HCT116 (cell line): ENCODE measurements around the gene IGSF10. TPM values are rescaled to one million over a fixed set of nuclear protein-coding genes. Genes with fewer than 3 reads are reported as not detected.

Experiments used
- ATAC-seq: fragments of 200-7000 bp; cut with Tn5 transposase; 2 replicates; pipeline ENCODE4 v1.9.1; 2020; ENCODE audit warnings: mild to moderate bottlenecking, moderate library complexity
- BruUV-seq: library from RNA; stranded (reverse); fragments of 400-500 nt; replicated peaks from 2 replicates; lab custom pipeline; 2021; lab: Mats Ljungman, UMichigan
- CTCF ChIA-PET: fragments of 300-600 bp; sonication (Branson Sonifier 250); formaldehyde crosslinking; loops from one replicate; lab custom pipeline; 2021; ENCODE audit warnings: antibody characterized with exemption; lab: Charles Lee
- POLR2A ChIA-PET: fragments of 300-600, 350-600 bp; sonication (Branson Sonifier 250); formaldehyde crosslinking; loops from one replicate; lab custom pipeline; 2021; ENCODE audit warnings: antibody characterized with exemption; lab: Charles Lee
- RAD21 ChIA-PET, 2 experiments: fragments of 300-600 bp; sonication (Branson Sonifier 250); formaldehyde crosslinking; loops; one replicate each; lab custom pipeline; 2023; ENCODE audit warnings: low total read pairs in 2 of 2; ENCODE audit not compliant: uncharacterized antibody in 2 of 2, unreplicated experiment in 2 of 2, low non-redundant PET in 1 of 2; lab: Charles Lee
- DNase-seq: peaks from one replicate; pipeline ENCODE4 v3.0.0-alpha.2; 2010; ENCODE audit warnings: low read depth, low spot score
- H2AFZ ChIP-seq: fragments of 200-600 bp; shearing (Covaris generic), sonication (generic); 2 replicates; pipeline ENCODE4 v1.6.1; 2017; ENCODE audit warnings: low read depth, mixed run types, mixed read lengths, antibody characterized with exemption, low read length; ENCODE audit not compliant: poor library complexity, severe bottlenecking
- H3K27ac ChIP-seq: 2 replicates; pipeline ENCODE4 v1.5.1; 2012; ENCODE audit warnings: low read depth, low read length
- H3K27me3 ChIP-seq: fragments of 200-600 bp; sonication (generic); 2 replicates; pipeline ENCODE4 v1.6.1; 2016; ENCODE audit warnings: mixed run types, low read length, mixed read lengths; ENCODE audit not compliant: insufficient read depth
- H3K36me3 ChIP-seq, 2 experiments: fragments of 200-500 bp in 1 of 2; fragments of 200-600 bp in 1 of 2; sonication (Bioruptor generic) in 1 of 2; sonication (generic) in 1 of 2; 2 replicates each; pipeline versions ENCODE4 v1.5.1 to v1.6.1; 2014 to 2016; ENCODE audit warnings: low read length in 2 of 2, inconsistent platforms in 1 of 2, mixed read lengths in 1 of 2, mixed run types in 1 of 2; ENCODE audit not compliant: insufficient read depth in 2 of 2, control insufficient read depth in 1 of 2
- H3K4me1 ChIP-seq, 2 experiments: fragments of 200-600 bp in 1 of 2; sonication (generic) in 1 of 2; 2 replicates each; pipeline versions ENCODE4 v1.5.1 to v1.6.1; 2012 to 2017; ENCODE audit warnings: low read length in 2 of 2, inconsistent platforms in 1 of 2, mild to moderate bottlenecking in 1 of 2, mixed read lengths in 1 of 2, mixed run types in 1 of 2, moderate library complexity in 1 of 2; ENCODE audit not compliant: insufficient read depth in 2 of 2, control insufficient read depth in 1 of 2
- H3K4me2 ChIP-seq: fragments of 200-600 bp; sonication (generic); 2 replicates; pipeline ENCODE4 v1.6.1; 2017; ENCODE audit warnings: mixed run types, low read length, mixed read lengths
- H3K4me3 ChIP-seq, 2 experiments: fragments of 200-600 bp in 1 of 2; sonication (generic) in 1 of 2; replicated peaks in 1 of 2; 2 replicates each; pipeline ENCODE4 v1.5.1; 2011 to 2016; ENCODE audit warnings: low read length in 2 of 2, control low read depth in 1 of 2, low read depth in 1 of 2, mild to moderate bottlenecking in 1 of 2, mixed read lengths in 1 of 2, mixed run types in 1 of 2
- H3K79me2 ChIP-seq: fragments of 200-600 bp; sonication (generic); 2 replicates; pipeline ENCODE4 v1.6.1; 2017; ENCODE audit warnings: mild to moderate bottlenecking, mixed run types, low read length, moderate library complexity, mixed read lengths; ENCODE audit not compliant: insufficient read depth
- H3K9ac ChIP-seq: fragments of 200-600 bp; sonication (generic); 2 replicates; pipeline ENCODE4 v1.6.1; 2016; ENCODE audit warnings: low read length, mixed read lengths
- H3K9me2 ChIP-seq: fragments of 200-600 bp; sonication (generic), shearing (Covaris generic); 2 replicates; pipeline ENCODE4 v1.6.1; 2017; ENCODE audit warnings: mixed run types, mild to moderate bottlenecking, moderate library complexity; ENCODE audit not compliant: insufficient read depth
- H3K9me3 ChIP-seq, 2 experiments: fragments of 200-500 bp in 1 of 2; fragments of 200-600 bp in 1 of 2; sonication (Bioruptor generic) in 1 of 2; sonication (generic) in 1 of 2; 2 replicates each; pipeline ENCODE4 v1.6.1; 2014 to 2017; ENCODE audit warnings: low read length in 2 of 2, mixed read lengths in 2 of 2, inconsistent platforms in 1 of 2, low read depth in 1 of 2, mild to moderate bottlenecking in 1 of 2, mixed run types in 1 of 2, moderate library complexity in 1 of 2; ENCODE audit not compliant: control insufficient read depth in 1 of 2, insufficient read depth in 1 of 2
- H4K20me1 ChIP-seq: fragments of 200-600 bp; sonication (generic), shearing (Covaris generic); 2 replicates; pipeline ENCODE4 v1.6.1; 2017; ENCODE audit warnings: mixed run types, mild to moderate bottlenecking, moderate library complexity; ENCODE audit not compliant: insufficient read depth
- ELF1 ChIP-seq: IDR thresholded peaks from 2 replicates; pipeline ENCODE4 v1.6.1; 2012; ENCODE audit warnings: low read depth, borderline replicate concordance
- EZH2 ChIP-seq: fragments of 200-600 bp; sonication (generic); IDR thresholded peaks from 2 replicates; pipeline ENCODE4 v1.6.1; 2017; ENCODE audit warnings: antibody characterized with exemption, mixed run types
- FOSL1 ChIP-seq: IDR thresholded peaks from 2 replicates; pipeline ENCODE4 v1.6.1; 2012; ENCODE audit warnings: low read depth
- JUND ChIP-seq: IDR thresholded peaks from 2 replicates; pipeline ENCODE4 v1.6.1; 2012
- POLR2A ChIP-seq: IDR thresholded peaks from 2 replicates; pipeline ENCODE4 v1.7.0; 2011; ENCODE audit warnings: borderline replicate concordance; ENCODE audit not compliant: insufficient read depth, insufficient read length; ENCODE audit errors: extremely low read depth
- SRF ChIP-seq: IDR thresholded peaks from 2 replicates; pipeline ENCODE4 v1.6.1; 2012; ENCODE audit warnings: low read depth
- intact Hi-C: fragments of 100-400 bp; cut with micrococcal nuclease; formaldehyde crosslinking; loops from 2 replicates; pipeline ENCODE4 v1.10.0; 2022
- total RNA-seq: library from RNA; stranded (reverse); gene quantifications from one replicate; pipeline ENCODE4 v1.2.1, GENCODE V29; 2021; ENCODE audit not compliant: unreplicated experiment
- TF ChIP-seq, protein P1 (sequence below): IDR thresholded peaks from 2 replicates; pipeline ENCODE4 v1.6.1; 2012; ENCODE audit warnings: low read depth
- TF ChIP-seq, protein P2 (sequence below): IDR thresholded peaks from 2 replicates; pipeline ENCODE4 v1.6.1; 2011; ENCODE audit warnings: mild to moderate bottlenecking, low read length, moderate library complexity; ENCODE audit not compliant: insufficient replicate concordance; ENCODE audit errors: extremely low read depth
- TF ChIP-seq, protein P3 (sequence below): IDR thresholded peaks from 2 replicates; pipeline ENCODE4 v1.6.1; 2012

IGSF10 gene
- total RNA-seq, 1 experiment from 2014 or later = 0.02 TPM

DNA sequence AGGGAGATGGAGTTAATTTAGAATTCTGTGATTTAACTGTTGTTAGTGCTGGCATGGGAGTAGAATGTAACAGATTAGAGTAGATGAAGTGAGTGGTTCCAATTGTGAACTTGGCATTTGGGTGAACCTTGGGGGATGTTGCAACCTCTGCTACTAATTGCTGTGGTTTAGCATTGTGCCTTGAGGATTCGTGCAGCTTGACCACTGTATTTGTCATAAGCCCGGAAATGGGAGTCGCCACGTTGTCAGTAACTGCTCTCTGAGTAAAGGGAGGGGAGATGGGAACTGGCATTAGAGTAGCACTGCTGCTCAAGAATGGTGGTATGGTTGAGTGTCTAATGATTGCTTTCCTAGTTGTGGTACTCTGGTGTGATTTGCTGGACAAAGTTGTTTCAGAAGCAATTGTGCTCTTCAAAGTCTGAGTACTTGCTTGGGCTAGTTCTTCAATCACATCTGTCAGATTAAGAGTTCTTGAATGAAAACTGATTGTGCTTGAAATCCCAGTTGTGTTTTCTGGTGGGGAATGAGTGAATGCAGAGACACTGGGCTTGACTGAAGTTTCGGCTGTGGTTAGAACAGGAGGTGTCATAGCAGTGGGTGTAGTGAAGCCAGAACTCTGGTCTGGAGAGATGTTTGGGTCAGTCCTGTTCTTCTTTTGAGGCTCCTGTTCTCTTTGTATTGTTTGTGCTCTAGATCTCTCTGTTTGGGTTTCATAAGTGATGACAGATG, 15.4 kb downstream of the IGSF10 start:
- POLR2A ChIA-PET = no interaction called here
- Histone ChIP-seq H3K9ac (no peak overlapping the region), H3K4me2 (no peak overlapping the region), H3K4me1 (no peaks in the 10 kb centered on the region), H2AFZ (no peak overlapping the region), H3K9me2 (no peaks in the 10 kb centered on the region), H3K4me3 (no peak overlapping the region)
- BruUV-seq = no TSS peak
- RAD21 ChIA-PET = no interaction called here
- DNase-seq = no peak
- CTCF ChIA-PET = no interaction called here
- TF ChIP-seq EZH2 (no peak), POLR2A (no peak), ELF1 (no peak), SRF (no peak), FOSL1 (no peak), JUND (no peak)
- TF ChIP-seq, protein P1, sequence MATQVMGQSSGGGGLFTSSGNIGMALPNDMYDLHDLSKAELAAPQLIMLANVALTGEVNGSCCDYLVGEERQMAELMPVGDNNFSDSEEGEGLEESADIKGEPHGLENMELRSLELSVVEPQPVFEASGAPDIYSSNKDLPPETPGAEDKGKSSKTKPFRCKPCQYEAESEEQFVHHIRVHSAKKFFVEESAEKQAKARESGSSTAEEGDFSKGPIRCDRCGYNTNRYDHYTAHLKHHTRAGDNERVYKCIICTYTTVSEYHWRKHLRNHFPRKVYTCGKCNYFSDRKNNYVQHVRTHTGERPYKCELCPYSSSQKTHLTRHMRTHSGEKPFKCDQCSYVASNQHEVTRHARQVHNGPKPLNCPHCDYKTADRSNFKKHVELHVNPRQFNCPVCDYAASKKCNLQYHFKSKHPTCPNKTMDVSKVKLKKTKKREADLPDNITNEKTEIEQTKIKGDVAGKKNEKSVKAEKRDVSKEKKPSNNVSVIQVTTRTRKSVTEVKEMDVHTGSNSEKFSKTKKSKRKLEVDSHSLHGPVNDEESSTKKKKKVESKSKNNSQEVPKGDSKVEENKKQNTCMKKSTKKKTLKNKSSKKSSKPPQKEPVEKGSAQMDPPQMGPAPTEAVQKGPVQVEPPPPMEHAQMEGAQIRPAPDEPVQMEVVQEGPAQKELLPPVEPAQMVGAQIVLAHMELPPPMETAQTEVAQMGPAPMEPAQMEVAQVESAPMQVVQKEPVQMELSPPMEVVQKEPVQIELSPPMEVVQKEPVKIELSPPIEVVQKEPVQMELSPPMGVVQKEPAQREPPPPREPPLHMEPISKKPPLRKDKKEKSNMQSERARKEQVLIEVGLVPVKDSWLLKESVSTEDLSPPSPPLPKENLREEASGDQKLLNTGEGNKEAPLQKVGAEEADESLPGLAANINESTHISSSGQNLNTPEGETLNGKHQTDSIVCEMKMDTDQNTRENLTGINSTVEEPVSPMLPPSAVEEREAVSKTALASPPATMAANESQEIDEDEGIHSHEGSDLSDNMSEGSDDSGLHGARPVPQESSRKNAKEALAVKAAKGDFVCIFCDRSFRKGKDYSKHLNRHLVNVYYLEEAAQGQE = no peak
- TF ChIP-seq, protein P2, sequence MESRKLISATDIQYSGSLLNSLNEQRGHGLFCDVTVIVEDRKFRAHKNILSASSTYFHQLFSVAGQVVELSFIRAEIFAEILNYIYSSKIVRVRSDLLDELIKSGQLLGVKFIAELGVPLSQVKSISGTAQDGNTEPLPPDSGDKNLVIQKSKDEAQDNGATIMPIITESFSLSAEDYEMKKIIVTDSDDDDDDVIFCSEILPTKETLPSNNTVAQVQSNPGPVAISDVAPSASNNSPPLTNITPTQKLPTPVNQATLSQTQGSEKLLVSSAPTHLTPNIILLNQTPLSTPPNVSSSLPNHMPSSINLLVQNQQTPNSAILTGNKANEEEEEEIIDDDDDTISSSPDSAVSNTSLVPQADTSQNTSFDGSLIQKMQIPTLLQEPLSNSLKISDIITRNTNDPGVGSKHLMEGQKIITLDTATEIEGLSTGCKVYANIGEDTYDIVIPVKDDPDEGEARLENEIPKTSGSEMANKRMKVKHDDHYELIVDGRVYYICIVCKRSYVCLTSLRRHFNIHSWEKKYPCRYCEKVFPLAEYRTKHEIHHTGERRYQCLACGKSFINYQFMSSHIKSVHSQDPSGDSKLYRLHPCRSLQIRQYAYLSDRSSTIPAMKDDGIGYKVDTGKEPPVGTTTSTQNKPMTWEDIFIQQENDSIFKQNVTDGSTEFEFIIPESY = no peak
- TF ChIP-seq, protein P3, sequence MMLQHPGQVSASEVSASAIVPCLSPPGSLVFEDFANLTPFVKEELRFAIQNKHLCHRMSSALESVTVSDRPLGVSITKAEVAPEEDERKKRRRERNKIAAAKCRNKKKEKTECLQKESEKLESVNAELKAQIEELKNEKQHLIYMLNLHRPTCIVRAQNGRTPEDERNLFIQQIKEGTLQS = no peak
- TF ChIP-seq, all 23 proteins: peak for 0
- no peaks in the 10 kb centered on the region for H3K9me3 ChIP-seq
- H4K20me1 ChIP-seq = no peaks in the 10 kb centered on the region
- no peaks in the 10 kb centered on the region for H3K27me3 ChIP-seq
- intact Hi-C loops = no loop called here
- H3K27ac ChIP-seq = no peak overlapping the region
- no peak for ATAC-seq
- H3K36me3 ChIP-seq = no peaks in the 10 kb centered on the region
- H3K79me2 ChIP-seq = no peaks in the 10 kb centered on the region
